HG03460 (cell line): ENCODE data around the gene RAD51B.

Source experiments
- ATAC-seq: cut with Tn5 transposase; IDR thresholded peaks from one replicate; pipeline ENCODE4 v1.9.1; 2021; ENCODE audit not compliant: unreplicated experiment

Gene RAD51B

GRCh38 chr14:68140076-68140741 is 320.6 kb downstream of the RAD51B start:
- ATAC-seq: no peak

DNA sequence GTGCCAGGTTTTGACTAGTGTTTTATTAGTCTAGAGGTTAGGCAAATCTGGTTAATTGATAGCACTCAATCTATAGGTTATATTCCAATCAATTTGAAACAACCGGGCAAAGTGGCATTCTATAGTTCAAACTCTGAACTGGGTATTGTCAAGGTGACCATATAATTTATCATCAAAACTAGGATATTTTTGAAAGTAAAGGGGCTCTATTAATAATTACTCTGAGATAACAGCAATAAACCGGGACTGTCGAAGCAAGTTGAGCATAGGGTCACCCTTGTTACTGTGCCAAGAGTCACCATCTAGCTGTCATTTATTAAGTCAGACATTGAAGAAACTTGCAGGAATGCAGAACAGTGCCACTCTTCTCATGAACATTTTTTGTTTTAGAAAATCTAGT is 321.2 kb downstream of the RAD51B start:
- ATAC-seq: no peak

DNA sequence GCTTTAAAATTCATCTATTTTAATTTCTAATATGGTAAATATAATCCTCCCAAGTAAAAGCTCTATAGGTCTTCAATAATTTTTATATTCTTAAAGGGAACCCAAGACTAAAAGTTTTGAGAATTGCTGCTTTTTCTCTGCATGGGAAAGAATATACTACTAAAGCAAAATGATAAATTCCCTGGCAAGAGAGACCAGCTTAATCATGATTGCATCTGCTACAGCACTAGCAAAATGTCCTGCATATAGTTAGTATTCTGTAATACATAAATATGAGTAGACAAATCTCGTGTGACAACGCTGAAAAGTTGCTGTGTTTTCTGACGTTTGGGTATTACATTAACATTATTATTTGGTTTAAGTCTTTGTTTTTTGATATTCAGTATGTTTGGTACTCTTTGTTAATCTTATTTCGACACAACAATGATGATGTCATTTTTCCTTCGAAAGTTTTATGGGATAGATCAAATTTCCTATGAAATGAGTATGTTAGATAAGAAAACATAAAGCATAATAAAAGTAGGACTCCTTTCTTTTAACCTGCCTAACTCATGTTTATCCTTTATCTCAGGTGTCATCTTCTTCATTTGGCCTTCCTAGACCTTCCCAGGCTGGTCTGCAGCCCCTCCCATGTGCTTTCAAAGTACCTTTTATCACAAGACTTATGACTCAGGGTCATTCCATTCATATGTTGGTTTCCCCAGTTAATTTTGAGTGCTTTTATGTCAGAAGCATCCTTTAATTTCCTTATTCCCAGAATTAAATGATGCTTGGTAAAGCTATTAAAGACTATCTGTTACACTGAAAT is 321.9 kb downstream of the RAD51B start:
- no peak for ATAC-seq

- ATAC-seq: no peak
Measured at GRCh38 chr14:68143341-68143841, 323.8 kb downstream of the RAD51B start.

- no peak for ATAC-seq
Measured at GRCh38 chr14:68144051-68144681, 324.6 kb downstream of the RAD51B start.

DNA sequence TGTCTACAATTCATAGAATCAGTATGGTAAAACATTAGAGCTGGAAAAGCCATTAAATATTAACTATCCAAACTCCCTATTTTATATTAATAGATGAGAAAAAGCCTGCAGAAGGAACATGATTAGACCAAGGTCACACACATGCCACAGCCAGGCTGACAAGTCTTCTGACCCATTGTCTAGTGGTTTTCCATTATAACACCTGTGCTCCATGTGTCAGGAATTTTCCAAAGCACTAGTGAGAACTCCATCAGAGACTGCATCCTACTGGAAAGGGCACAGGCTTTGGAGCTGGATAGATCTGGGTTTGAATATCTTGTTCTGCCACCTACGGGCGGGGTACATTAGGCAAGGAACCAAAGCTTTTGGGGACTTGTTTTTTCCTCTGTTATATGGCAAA is 325.5 kb downstream of the RAD51B start:
- ATAC-seq: no peak

- no peak for ATAC-seq
Measured at GRCh38 chr14:68145539-68145938, 326.0 kb downstream of the RAD51B start.

DNA sequence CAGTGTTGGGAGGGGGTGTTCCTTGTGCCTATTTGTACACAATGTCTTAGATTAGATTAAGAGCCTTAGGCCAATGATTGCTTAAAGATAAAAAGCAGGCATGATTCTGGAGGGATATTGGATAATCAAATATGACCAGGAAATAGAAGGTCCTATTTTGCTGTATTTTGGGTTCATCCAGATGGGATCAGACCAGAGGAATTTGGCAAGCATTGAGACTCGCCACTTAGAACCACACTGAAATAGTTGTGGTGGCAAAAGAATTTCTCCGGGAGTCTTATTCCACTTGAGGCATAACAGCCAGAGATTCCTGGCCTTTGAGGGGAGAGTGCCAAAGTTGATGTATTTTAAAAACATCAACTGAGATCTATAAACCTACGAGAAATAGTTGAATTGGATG is 327.2 kb downstream of the RAD51B start:
- no peak for ATAC-seq

GRCh38 chr14:68147303-68147702 is 327.7 kb downstream of the RAD51B start:
- ATAC-seq: no peak

DNA sequence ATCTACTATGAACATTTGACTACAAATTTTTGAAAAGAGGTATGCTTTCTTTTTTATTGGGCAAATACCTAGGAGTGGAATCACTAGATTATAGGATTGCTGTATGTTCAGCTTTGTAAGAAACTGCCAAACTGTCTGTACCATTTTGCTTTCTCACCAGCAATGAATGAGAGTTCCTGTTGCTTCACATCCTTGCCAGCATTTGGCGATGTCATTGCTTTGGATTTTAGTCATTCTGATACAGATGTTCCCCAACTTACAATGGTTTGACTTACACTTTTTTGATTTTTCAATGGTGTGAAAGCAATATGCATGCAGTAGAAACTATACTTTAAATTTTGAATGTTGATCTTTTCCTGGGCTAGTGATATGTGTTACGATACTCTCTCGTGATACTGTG is 328.7 kb downstream of the RAD51B start:
- ATAC-seq: no peak

- no peak for ATAC-seq
Measured at GRCh38 chr14:68148763-68149162, 329.2 kb downstream of the RAD51B start.

- no peak for ATAC-seq
Measured at GRCh38 chr14:68153275-68153674, 333.7 kb downstream of the RAD51B start.

GRCh38 chr14:68154275-68154674 is 334.7 kb downstream of the RAD51B start:
- ATAC-seq: no peak

DNA sequence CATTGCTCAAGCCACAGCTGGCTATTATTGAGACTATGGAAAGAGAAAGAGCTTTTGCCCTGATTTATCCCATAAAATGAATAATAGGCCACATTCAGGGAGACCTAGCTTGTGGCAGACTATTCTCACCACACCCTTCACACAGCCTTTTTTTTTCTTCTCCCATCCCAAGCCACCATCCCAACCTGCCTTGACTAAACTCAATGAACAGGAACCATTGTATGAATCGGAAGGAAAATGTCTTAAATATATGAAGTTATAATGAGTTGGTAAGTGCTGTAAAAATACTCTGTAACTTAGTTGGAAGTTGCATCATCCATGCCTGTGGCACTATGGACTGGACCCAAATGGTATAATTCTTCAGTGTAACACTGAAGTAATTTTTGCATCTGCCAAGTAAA is 338.4 kb downstream of the RAD51B start:
- ATAC-seq: no peak

- ATAC-seq: no peak
Measured at GRCh38 chr14:68158640-68159039, 339.1 kb downstream of the RAD51B start.

DNA sequence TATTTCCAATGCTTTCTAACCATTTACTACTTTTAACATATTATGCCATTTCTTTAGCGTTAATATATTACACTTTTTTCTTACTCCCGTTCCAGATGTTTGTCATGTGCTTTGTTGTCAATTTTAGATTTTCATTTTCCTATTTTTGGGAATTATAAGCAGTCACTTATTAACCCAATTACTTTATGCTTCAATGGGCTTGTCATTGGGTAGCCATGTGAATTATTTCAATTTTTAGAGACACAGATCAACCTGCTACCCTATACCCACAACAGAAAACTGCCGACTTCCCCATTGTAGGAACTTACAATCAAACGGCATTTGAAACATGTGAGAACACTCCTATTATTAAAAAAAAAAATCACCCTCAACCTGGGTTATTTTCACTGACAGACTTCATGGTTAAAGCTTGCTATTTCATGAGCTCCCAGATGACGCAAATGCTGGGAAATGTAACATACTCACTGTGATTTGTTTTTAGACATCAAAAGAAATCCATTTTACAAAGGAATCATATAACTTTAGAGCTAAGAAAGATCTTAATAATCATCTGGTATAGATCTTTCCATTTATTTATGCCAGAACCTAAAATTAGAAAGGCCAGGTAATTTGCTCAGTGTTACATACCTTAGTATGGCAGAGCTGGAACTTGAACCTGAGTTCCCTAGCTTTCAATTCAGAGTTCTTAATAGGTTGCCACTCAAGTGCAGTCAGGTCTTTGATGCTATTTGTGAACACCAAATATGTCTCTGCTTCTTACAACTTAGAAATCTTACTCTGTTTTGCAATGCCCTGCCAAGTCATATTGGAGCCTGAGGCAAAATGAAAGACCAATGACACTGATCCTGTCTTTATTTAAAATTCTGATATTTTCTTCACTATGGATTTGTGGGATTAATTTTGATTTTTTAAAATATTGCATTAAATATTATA is 340.4 kb downstream of the RAD51B start:
- no peak for ATAC-seq

- no peak for ATAC-seq
Measured at GRCh38 chr14:68160779-68161546, 341.4 kb downstream of the RAD51B start.

GRCh38 chr14:68162887-68163286 is 343.3 kb downstream of the RAD51B start:
- ATAC-seq: no peak

GRCh38 chr14:68164711-68165113 is 345.1 kb downstream of the RAD51B start:
- no peak for ATAC-seq

DNA sequence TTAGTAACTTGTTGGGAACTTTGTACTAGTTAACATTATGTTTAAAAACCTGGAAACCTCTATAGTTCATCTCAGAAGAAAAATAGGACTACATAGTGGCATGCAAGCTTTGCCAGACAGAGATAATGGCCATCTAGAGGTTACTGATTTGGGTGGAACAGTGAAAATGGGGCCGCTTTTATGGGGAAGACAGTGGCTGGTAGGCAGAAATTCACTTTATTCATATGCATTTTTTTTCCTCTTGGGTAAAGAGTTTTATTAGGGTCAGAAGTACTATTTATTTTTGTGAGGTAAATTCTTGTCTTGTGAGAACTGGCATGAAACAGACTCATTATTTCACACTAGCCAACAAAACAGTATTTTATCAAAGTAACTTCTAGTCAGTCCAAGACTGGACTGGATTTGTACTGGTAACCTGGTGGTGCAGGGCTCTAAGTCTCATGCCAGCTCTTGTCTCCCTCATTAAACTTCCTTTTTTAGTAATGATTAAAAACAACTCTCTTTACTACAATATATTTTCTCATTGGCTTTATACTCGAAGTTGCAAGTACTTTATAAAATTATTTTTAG is 345.8 kb downstream of the RAD51B start:
- ATAC-seq: no peak
